ENCODE results near the gene RTCB. TPM values are rescaled to one million over a fixed set of nuclear protein-coding genes. Genes with fewer than 3 reads are reported as not detected.
A peak's percentile ranks its signal among the peaks of the same experiment; 100 is the strongest.
"Not testable (repeated sequence)": the region's sequence is repeated elsewhere in the genome, so short reads cannot be mapped to it uniquely, and the experiment has no call there.

RTCB gene
- total RNA-seq, 1 donor from 2014 or later = 165 TPM

DNA sequence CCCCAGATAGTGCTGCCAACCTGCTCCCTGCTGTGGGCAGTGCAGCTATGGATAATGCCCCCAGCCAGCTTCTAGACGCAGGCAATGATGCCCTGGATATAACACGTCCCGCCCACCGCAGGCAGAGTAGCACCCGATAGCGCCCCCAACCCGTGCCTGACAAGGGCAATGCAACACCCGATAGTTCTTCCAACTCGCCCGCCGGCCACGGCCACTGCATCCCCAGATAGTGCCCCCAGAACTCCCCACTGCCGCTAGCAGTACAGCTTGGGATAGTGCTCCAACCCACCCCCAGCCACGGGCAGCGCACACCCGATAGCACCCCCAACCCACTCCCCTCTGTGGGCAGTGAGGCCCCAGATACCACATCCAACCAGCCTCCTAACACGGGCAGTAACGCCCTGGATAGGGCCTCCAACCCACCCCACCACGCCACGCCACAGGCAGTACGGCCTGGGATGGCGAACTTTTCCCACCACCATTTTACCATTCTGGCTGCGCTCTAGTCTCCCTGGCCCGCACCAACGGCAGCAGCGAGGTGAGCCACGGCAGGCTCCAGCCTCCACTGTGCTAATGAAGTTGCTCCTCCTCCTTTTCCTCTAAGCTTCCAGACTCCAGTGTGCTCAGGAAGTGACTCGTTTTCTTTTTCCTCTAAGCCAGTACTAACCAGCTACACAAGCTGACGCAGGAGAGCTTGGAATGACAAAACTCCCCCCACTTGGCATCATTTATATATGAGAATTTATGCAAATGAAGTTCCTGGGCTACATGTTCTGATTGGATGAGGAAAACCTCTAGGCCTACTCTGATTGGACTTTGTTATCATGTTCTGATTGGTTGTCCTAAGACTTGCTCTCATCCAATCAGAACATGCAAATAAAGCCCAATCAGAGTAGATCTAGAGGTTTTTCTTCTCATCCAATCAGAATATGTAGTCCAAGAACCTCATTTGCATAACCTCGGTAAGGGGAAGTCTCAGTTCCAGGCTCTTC lies 57.4 kb downstream of the RTCB start:
- no peaks in the 10 kb centered on the region for H3K27me3 ChIP-seq (ENCODE audit: control insufficient read depth, insufficient read depth, low read length)
- TF ChIP-seq, protein P1, sequence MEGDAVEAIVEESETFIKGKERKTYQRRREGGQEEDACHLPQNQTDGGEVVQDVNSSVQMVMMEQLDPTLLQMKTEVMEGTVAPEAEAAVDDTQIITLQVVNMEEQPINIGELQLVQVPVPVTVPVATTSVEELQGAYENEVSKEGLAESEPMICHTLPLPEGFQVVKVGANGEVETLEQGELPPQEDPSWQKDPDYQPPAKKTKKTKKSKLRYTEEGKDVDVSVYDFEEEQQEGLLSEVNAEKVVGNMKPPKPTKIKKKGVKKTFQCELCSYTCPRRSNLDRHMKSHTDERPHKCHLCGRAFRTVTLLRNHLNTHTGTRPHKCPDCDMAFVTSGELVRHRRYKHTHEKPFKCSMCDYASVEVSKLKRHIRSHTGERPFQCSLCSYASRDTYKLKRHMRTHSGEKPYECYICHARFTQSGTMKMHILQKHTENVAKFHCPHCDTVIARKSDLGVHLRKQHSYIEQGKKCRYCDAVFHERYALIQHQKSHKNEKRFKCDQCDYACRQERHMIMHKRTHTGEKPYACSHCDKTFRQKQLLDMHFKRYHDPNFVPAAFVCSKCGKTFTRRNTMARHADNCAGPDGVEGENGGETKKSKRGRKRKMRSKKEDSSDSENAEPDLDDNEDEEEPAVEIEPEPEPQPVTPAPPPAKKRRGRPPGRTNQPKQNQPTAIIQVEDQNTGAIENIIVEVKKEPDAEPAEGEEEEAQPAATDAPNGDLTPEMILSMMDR (IDR thresholded peaks at IDR 0.05; ENCODE audit: insufficient read depth, low read length, severe bottlenecking) = no peak
- DNase-seq (ENCODE audit: low read depth) (peak; percentile 63), FAIRE-seq (no peak)
- no peak overlapping the region for H3K4me3 ChIP-seq (ENCODE audit: low read depth, low read length)
- no peaks in the 10 kb centered on the region for H3K36me3 ChIP-seq (ENCODE audit: control insufficient read depth, insufficient read depth, low read length)

DNA sequence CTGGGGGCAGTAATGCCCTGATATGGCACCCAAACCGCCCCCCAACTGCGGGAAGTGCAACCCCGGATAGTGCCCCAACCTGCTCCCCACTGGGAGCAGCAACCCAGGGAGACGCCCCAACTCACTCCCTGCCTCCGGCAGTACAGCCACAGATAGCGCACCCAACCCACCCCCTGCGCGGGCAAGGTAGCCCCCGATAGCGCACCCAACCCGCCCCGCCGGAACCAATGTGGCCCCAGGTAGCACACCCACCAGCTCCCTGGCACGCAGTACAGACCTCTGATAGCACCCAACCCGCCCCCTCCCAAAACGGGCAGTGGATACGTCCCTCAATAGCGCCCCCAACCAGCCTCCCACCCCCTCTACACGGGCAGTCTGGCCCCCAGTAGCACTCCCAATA lies 58.2 kb downstream of the RTCB start:
- Histone ChIP-seq H3K36me3 (ENCODE audit: control insufficient read depth, insufficient read depth, low read length) (no peaks in the 10 kb centered on the region), H3K4me3 (ENCODE audit: low read depth, low read length) (no peak overlapping the region), H3K27me3 (ENCODE audit: control insufficient read depth, insufficient read depth, low read length) (no peaks in the 10 kb centered on the region)
- no peak for FAIRE-seq
- TF ChIP-seq, protein P1 (IDR thresholded peaks at IDR 0.05; ENCODE audit: insufficient read depth, low read length, severe bottlenecking) = no peak
- no peak for DNase-seq (ENCODE audit: low read depth)

DNA sequence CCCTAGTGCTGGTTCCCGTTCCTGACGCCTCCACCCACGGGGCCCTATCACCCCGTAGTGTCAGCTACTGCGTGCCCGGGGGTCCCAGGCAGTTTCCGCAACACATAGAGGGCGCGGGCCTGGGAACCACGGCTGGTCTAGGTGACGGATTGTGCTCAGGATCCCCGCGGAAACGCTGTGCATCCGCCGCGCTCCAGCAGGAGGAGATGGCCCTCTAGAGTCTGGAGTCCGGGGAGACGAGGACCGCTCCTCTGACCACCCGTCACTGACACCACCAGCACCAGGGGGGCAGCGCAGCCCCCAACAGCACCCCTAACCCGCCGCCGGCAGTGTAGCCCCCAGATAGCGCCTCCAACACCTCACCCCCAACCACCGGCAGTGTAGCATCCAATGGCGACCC lies 58.8 kb downstream of the RTCB start:
- DNase-seq (ENCODE audit: low read depth) = no peak
- H3K4me3 ChIP-seq (ENCODE audit: low read depth, low read length) = no peak overlapping the region
- no peak for FAIRE-seq
- no peaks in the 10 kb centered on the region for H3K27me3 ChIP-seq (ENCODE audit: control insufficient read depth, insufficient read depth, low read length)
- no peaks in the 10 kb centered on the region for H3K36me3 ChIP-seq (ENCODE audit: control insufficient read depth, insufficient read depth, low read length)
- TF ChIP-seq, protein P1 (IDR thresholded peaks at IDR 0.05; ENCODE audit: insufficient read depth, low read length, severe bottlenecking) = no peak

DNA sequence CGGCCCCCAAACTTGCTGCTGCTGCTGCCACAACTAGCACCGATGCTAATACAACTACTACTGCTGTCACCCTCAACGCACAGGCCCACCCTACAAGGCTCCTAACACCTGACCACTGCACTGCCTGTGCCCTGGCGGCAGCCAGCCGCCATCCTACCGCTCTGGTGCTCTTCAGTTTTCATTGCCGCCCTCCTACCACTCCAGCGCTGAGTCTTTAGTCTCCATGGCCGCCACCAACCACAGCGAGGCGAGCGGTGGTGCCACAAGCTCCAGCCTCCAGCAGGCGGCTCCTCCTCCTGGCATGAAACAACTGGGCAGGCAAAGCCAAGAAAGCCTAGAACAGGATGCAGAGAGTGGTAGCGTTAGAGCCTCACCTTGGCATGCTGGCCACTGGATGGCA lies 59.4 kb downstream of the RTCB start:
- DNase-seq (ENCODE audit: low read depth) (no peak), FAIRE-seq (no peak)

DNA sequence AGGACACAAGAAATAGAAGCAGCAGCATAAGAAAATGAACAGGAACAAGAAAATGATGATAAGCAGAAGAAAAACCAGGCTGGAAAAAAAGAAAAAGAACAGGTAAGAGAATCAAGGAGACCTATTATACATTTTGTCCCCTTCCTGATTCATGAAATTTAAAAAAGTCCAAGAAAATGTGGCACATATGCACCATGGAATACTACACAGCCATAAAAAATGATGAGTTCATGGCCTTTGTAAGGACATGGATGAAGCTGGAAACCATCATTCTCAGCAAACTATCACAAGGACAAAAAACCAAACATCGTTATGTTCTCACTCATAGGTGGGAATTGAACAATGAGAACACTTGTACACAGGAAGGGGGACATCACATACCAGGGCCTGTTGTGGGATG lies 60.2 kb downstream of the RTCB start:
- DNase-seq (ENCODE audit: low read depth); H3K36me3 ChIP-seq (ENCODE audit: control insufficient read depth, insufficient read depth, low read length); H3K4me3 ChIP-seq (ENCODE audit: low read depth, low read length); FAIRE-seq; H3K27me3 ChIP-seq (ENCODE audit: control insufficient read depth, insufficient read depth, low read length): not testable (repeated sequence)

More for the DNA sequence above, 59.4 kb downstream of the RTCB start:
- no peaks in the 10 kb centered on the region for H3K36me3 ChIP-seq (ENCODE audit: control insufficient read depth, insufficient read depth, low read length)
- H3K4me3 ChIP-seq (ENCODE audit: low read depth, low read length) = no peak overlapping the region
- TF ChIP-seq, protein P1 (IDR thresholded peaks at IDR 0.05; ENCODE audit: insufficient read depth, low read length, severe bottlenecking) = no peak
- H3K27me3 ChIP-seq (ENCODE audit: control insufficient read depth, insufficient read depth, low read length) = no peaks in the 10 kb centered on the region

DNA sequence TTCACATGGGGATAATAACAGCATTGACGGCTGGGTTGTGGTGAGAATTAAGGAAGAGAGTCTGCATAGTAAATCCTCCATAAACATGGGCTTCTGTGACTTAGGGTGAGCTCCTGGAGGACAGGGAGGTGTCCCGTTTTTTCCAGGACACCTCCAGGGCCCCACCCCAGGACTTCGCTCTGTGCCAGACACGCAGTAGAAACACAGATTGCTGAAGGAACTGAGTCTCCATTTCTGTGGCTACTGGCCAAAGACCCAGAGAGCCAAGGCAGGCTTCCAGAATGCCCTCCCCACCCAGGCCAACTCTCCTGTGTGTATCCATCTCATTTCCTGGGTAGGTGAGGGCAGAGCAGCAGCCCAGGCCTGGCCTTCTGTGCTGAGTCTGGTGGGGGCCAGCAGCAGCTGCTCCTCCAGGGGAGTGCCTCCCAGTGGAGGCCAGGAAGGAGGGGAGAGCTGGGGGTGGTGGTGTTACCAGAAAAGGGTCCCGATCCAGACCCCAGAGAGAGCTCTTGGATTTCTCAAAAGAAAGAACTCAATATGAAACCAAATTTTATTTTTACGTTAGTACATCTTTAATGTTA lies 63.9 kb downstream of the RTCB start:
- TF ChIP-seq, protein P1 (IDR thresholded peaks at IDR 0.05; ENCODE audit: insufficient read depth, low read length, severe bottlenecking) = no peak

More for the DNA sequence above, 63.9 kb downstream of the RTCB start:
- DNase-seq (ENCODE audit: low read depth) (no peak), FAIRE-seq (no peak)
- H3K4me3 ChIP-seq (ENCODE audit: low read depth, low read length) = no peak overlapping the region
- H3K36me3 ChIP-seq (ENCODE audit: control insufficient read depth, insufficient read depth, low read length) = no peaks in the 10 kb centered on the region
- H3K27me3 ChIP-seq (ENCODE audit: control insufficient read depth, insufficient read depth, low read length) = no peaks in the 10 kb centered on the region

Data from bronchial epithelial cell (primary cell).